ENCODE results near the gene PIBF1.

The PIBF1 gene

GRCh38 chr13:73059460-73060250 is 277.7 kb downstream of the PIBF1 start:
- DNase-seq = no peak

- DNase-seq = peak; percentile 66
Measured at GRCh38 chr13:73060251-73061160, 278.6 kb downstream of the PIBF1 start.

DNA sequence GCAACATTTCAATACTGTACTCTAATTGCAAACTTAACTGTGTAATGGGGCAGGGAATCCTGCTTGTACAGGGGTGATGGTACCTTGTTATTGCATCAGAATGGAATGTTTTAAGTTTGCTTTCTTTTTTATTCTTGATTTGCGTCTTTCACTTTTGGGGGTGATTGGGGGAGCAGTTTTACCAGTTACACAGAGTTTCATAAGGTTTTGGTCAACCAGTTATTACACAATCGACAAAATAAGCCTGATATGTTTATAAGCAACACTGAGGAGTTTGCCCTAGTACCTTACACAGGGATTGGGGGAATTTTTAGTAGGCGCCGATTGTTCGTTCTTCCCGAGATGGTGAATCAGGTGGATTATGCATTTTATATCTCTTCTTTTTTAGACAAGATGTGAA is 279.5 kb downstream of the PIBF1 start:
- no peak for DNase-seq

DNA sequence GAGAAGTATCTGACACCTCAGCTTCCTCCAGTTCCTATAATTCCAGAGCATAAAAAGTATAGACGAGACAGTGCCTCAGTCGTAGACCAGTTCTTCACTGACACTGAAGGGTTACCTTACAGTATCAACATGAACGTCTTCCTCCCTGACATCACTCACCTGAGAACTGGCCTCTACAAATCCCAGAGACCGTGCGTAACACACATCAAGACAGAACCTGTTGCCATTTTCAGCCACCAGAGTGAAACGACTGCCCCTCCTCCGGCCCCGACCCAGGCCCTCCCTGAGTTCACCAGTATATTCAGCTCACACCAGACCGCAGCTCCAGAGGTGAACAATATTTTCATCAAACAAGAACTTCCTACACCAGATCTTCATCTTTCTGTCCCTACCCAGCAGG is 279.9 kb downstream of the PIBF1 start:
- DNase-seq = no peak

DNA sequence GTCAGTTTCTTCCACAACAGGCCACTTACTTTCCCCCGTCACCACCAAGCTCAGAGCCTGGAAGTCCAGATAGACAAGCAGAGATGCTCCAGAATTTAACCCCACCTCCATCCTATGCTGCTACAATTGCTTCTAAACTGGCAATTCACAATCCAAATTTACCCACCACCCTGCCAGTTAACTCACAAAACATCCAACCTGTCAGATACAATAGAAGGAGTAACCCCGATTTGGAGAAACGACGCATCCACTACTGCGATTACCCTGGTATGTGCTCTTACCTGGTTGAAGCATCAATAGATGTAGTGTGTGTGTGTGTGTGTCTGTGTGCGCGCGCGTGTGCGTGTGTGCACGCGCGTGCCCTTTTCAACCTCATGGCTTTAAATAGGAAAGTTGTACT is 280.5 kb downstream of the PIBF1 start:
- DNase-seq = no peak

DNA sequence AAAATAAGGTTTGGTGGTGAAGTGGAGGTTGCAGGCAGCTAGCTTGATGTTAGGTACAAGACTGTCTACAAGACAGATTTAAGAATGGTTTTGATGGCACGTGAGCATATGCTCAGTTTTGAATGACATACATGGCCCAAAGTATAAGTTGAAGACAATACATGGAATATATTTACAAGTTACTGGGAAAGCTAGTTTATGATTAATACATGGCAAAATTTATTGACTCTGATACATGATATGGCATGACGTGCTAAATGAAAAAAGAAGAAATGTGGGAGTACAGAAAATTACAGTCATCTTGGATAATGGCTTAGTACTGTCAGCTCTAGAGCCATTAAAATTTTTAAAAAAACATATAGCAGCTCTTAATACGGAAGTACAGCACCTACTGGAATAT is 281.2 kb downstream of the PIBF1 start:
- no peak for DNase-seq

DNA sequence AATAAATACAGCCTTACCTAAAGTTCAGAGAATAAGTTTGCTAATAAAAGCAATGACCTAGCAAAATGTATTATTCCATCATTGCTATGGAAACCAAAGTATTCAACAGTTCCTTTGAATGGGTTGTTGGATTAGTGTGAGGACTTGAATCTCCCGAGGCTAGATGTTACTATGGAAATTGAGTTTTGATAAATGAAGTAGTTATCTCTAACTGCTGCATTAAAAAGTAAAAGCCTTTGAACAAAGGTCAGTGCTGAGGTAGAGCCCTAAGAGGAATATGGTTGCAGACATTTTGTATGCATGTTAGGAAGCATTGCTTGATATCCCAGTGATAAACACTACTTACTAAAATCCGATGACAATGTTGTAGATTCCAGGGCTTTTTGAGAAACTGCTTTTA is 283.1 kb downstream of the PIBF1 start:
- no peak for DNase-seq

DNA sequence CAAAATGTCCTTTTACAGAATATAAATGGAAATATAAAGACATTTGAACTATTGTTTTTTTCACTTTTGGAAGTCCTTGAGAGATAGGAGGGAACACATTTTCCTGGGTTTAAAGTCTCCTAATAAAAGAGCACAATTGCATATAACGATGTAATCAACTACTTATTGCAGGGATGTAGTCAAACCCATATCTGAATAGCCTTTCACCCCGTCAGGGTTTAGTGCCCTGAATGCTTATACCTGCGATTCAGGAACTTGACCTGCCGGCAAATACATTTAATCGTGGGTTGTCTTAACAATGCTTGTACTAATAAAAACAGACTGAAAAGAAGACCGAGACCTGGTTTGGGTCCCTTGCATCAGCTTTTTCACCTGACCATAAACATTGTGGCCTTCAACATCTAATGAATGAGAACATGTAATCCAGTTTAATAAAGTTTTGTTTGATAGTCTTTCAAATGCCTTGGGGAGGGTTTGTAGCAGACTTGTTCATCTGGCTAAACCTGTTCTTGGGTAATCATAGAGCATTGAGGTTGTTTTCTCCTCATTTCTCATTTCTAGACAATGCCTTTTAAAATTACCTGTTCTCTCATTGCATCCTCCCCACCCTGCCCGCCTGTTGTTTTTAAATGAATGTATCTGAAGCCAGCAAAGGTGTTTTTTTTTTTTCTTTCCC is 283.9 kb downstream of the PIBF1 start:
- DNase-seq = no peak

Data from right kidney (tissue), 1 donor.